ENCODE measurements around the gene SPCS1. TPM values are rescaled to one million over a fixed set of nuclear protein-coding genes. Genes with fewer than 3 reads are reported as not detected.

The SPCS1 gene
- total and polyA plus RNA-seq, 4 donors = 57.2 to 119 (median 90.6) TPM

Other genes starting within 250 kb of the SPCS1 start
- 100 to 1,000 TPM; 339 to 651 TPM for gene STAB1, start 210.8 kb upstream of the SPCS1 start, total RNA-seq
- 100 to 1,000 TPM in 1 of 2 donors, 10 to 100 TPM in 1; 54.2 to 207 TPM for gene STAB1, start 210.8 kb upstream of the SPCS1 start, polyA plus RNA-seq
- gene NT5DC2, start 172.2 kb upstream of the SPCS1 start, total RNA-seq = 10 to 100 TPM; 29.6 to 33.0 TPM
- 100 to 1,000 TPM in 1 of 2 donors, 10 to 100 TPM in 1; 46.3 to 148 TPM for gene NT5DC2, start 172.2 kb upstream of the SPCS1 start, polyA plus RNA-seq
- 10 to 100 TPM in 1 of 2 donors, 1 to 10 TPM in 1; 9.1 to 14.0 TPM for gene UQCC5, start 169.5 kb upstream of the SPCS1 start, total RNA-seq
- gene UQCC5, start 169.5 kb upstream of the SPCS1 start, polyA plus RNA-seq = 1 to 10 TPM; 4.5 to 7.1 TPM
- gene PBRM1, start 20.2 kb upstream of the SPCS1 start, total RNA-seq = 10 to 100 TPM; 61.6 to 73.8 TPM
- 10 to 100 TPM in 1 of 2 donors, 1 to 10 TPM in 1; 6.9 to 11.3 TPM for gene PBRM1, start 20.2 kb upstream of the SPCS1 start, polyA plus RNA-seq
- 10 to 100 TPM; 52.0 to 70.3 TPM for gene GNL3, start 20.1 kb upstream of the SPCS1 start, total RNA-seq
- gene GNL3, start 20.1 kb upstream of the SPCS1 start, polyA plus RNA-seq = 10 to 100 TPM; 20.9 to 32.9 TPM
- gene GLT8D1, start 315 bp upstream of the SPCS1 start, total RNA-seq = 10 to 100 TPM; 28.7 to 48.4 TPM
- gene GLT8D1, start 315 bp upstream of the SPCS1 start, polyA plus RNA-seq = 10 to 100 TPM; 26.0 to 59.5 TPM
- gene NEK4, start 64.8 kb downstream of the SPCS1 start, total RNA-seq = 10 to 100 TPM; 21.7 to 22.1 TPM
- gene NEK4, start 64.8 kb downstream of the SPCS1 start, polyA plus RNA-seq = 1 to 10 TPM; 8.0 to 8.5 TPM
- not detected for gene ITIH1, start 71.5 kb downstream of the SPCS1 start, total RNA-seq
- under 1 TPM in 1 of 2 donors, not detected in 1; 0.50 TPM for gene ITIH1, start 71.5 kb downstream of the SPCS1 start, polyA plus RNA-seq
- 1 to 10 TPM; 5.7 to 6.8 TPM for gene ITIH3, start 88.7 kb downstream of the SPCS1 start, total RNA-seq
- gene ITIH3, start 88.7 kb downstream of the SPCS1 start, polyA plus RNA-seq = 10 to 100 TPM in 1 of 2 donors, 1 to 10 TPM in 1; 2.4 to 75.1 TPM
- 10 to 100 TPM; 55.4 to 88.7 TPM for gene ITIH4, start 124.6 kb downstream of the SPCS1 start, total RNA-seq
- 100 to 1,000 TPM in 1 of 2 donors, 10 to 100 TPM in 1; 25.0 to 368 TPM for gene ITIH4, start 124.6 kb downstream of the SPCS1 start, polyA plus RNA-seq
- 10 to 100 TPM; 56.8 to 86.6 TPM for gene MUSTN1, start 128.9 kb downstream of the SPCS1 start, total RNA-seq
- gene MUSTN1, start 128.9 kb downstream of the SPCS1 start, polyA plus RNA-seq = 100 to 1,000 TPM in 1 of 2 donors, 10 to 100 TPM in 1; 29.7 to 474 TPM
- 10 to 100 TPM; 36.6 to 38.6 TPM for gene STIMATE, start 191.4 kb downstream of the SPCS1 start, total RNA-seq
- 10 to 100 TPM; 17.7 to 26.6 TPM for gene STIMATE, start 191.4 kb downstream of the SPCS1 start, polyA plus RNA-seq